Measurements from ENCODE around the gene SERPINA5. TPM values are rescaled to one million over a fixed set of nuclear protein-coding genes. Genes with fewer than 3 reads are reported as not detected.

The SERPINA5 gene, protein sequence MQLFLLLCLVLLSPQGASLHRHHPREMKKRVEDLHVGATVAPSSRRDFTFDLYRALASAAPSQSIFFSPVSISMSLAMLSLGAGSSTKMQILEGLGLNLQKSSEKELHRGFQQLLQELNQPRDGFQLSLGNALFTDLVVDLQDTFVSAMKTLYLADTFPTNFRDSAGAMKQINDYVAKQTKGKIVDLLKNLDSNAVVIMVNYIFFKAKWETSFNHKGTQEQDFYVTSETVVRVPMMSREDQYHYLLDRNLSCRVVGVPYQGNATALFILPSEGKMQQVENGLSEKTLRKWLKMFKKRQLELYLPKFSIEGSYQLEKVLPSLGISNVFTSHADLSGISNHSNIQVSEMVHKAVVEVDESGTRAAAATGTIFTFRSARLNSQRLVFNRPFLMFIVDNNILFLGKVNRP
- total RNA-seq: 0.17 and 0.33 TPM in 2 replicates

DNA sequence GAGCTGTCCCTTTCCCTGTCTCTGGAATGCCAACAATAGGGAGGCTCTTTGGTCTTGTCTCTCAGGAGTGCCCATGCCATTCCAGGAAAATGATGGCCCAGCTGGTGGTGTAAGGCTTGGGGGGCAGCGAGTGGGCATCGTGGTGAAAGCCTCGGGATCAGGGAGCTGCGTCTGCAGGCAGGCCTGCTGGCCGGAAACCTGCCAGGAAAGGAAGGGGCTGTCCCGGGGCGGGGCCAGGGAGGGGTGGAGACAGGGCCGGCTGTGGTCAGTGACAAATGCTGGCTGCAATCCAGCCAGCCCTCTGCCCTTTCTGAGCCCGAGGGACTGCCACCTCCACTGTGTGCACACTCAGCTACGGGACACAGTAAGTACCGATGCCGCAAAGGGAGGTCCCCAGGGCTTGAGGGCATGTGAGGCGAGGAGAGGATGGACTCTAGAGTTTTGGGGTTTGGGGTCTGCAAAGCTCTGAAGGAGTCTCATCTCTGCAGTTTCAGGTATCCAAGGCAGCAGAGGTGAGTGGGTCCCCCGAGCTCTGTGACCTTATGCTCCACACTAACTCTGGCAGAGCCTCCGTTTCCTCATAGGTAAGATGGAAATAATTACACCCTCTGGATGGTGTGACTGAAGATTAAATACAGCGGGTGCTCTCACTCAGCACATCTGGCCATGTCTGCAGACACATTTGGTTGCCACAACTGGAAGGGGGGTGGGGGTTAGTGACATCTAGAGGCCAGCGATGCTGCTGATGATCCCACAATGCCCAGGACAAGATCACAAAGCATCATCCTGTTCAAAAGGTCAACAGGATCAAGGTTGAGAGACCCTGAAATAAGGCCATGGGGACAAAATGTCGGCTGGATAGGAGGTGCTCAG is at the start of gene SERPINA5:
Gene SERPINA5, plus strand, starts transcription at position 300 of the 873 bp plus-strand sequence. CDS start 5,937 bp downstream, outside the sequence.
- DNase-seq: peak; percentile 61

DNA sequence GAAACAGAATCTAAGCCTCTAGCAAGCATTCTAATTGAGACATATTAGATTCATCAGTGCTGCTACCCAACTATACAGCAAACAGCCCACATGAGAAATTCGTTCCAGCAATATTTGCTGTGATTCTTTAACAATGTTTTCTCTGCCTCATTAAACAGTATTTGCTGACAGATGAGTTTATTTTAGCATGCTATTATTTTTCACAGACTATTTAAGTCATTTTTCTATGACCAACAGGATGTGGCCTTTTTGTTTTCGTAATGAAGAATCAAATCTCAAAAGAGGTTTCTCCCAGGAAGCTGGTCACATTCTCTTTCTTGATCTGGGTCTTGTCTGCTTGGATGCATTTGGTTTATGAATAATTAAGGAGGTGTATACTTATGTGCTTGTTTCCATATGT is 48.8 kb upstream of the SERPINA5 start:
- DNase-seq: no peak

DNA sequence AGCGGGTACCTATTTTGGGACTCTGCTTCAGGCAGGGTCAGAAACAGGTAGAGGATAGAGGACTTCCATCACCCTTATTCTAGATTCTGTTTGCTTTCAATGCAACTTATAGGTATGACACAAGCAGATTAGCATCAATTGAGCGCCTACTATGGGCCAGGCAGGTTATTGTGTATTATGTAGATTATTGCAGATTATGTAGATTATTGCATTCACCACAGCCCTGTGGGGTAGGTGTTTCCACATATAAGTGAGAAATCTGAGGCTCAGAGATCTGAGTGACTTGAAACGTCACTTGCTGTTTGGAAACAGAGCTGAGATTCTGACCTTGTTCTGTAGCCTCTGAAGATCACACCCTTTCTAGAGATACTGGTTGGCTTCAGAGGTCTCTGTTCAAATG is 45.7 kb upstream of the SERPINA5 start:
- no peak for DNase-seq

DNA sequence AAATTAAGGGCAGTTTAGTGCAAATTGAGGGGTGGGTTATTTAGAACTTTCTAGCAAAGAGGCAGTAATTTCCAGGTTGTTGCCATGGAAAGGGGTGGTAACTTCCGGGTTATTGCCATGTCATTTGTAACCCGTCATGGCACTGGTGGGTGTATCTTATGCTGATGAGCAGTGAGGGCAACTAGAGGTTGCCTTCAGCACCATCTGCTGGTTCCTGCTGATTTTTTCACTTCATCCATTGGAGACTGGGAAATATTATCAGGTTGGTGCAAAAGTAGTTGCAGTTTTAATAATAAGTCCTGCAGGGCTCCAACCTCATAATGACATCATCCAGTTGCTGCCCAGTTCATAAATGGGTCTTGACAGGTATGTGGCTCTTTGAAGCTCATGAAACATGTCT is 44.4 kb upstream of the SERPINA5 start:
- DNase-seq: peak; percentile 15

DNA sequence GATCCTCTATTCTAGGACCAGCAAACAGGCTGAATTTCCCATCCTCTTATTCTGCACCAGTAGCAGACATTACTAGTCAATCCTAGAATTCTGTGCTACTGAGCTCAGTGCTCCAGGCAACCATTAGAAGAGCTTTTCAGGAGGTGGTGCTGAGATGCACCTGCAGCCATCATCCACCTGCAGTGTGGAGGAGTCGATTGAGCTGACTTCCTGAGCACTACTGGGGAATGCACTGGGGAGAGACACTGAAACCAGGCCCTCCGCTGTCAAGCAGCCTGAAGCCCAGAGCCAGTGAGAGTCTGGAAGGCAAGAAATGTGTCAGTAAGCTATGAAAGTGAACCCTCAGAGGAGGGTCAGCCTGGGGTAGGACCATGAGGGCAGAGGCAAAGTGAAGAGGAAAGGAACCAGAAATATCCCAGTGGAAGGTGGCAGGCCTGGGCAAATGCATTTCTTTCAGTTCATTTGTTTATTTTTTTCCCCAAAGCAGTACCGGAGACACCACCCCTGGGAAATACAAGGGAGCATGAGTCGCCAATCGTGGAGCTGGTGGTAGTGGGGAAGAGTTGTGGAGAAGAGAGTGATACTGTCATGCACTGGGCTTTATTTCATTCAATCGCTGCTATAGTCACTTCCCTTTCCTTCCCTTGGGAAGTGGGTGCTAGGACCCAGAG is 43.0 kb upstream of the SERPINA5 start:
- DNase-seq: no peak

DNA sequence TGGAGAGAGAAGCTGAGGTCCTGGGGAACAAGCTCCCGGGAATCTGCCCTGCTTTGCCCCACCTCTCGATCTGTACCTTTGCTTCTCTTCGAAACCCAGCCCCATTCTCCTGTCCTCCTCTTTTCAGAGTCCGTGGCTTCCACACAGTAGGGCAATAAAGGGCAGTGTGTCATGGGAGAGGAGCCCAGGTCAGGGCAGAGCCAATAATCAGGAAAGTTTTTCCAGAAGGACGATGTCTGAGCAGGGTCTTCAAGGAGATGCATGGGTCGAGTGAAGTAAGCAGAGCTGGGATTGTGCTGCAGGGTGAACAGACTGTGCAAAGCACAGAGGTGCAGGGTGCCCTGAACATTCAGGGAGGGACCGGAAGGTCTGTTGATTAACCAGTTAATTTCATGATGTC is 42.0 kb upstream of the SERPINA5 start:
- DNase-seq: no peak

DNA sequence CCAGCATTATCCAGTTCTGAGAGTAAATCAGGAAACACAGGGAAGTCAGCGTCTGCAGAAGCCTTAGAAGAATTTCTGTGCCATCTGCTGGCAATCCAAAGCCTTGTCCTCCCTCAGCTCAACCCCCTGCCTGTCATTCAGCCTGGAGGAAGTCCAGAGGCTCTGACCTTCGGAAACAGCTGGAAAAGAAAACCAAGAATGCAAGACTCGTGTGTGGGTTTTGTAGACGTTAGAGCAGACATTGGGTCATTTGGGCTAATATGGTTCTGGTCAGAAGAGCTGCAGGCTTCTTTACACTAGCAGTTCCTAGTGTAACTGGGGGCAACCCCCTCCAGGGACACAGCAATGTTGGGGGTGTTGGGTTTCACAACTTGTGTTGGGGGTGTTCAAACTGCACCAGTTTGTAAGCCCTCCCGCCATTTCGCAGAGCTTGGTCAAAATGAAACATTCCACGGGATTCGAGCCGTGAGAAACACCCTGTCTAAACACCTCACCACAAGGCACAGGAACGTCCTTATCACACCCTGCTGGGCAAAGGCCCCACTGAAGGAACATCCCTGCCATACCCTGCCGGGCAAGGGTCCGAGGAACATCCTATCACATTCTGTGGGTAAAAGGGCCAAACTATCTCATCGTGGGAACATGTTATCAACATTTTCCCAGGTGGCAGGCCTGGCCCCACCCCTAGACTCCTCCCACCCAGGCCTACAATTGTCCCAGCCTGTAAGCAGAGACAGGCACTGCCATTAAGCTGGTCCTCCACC is 41.0 kb upstream of the SERPINA5 start:
- DNase-seq: peak; percentile 75

DNA sequence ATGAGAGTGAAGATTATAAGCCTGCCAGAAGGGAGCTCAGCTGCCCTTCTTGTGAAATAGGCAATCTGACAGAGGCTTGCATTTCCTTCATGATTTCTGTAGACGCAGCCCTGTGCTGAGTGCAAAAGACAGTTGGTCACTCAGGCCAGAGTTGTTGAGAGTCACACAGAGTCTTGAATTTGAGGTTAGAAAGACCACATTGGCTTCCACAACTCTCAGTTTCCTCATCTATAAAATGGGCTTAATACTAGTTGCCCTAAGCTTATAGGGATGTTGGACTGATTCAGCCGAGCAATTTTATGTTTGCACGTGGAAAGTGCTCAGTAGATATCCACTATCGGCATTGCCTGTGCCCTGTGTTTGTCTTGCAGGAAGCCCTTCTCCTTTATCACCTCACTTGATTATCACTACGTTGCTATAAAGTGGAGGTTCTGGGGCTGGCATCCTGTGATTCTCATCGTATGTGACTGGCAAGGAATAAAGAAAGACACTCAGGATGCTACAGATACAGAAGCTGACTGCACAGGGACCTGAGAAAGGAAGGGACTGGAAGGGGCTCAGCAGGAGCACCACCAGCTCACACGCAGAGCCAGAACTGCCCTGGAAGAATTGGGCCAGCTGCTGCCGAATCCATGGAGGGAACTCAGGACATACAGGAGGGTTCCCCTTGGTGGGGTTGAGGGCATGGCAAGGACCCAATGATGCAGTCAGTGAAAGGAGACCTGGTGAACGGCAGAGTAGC is 39.8 kb upstream of the SERPINA5 start:
- DNase-seq: no peak

DNA sequence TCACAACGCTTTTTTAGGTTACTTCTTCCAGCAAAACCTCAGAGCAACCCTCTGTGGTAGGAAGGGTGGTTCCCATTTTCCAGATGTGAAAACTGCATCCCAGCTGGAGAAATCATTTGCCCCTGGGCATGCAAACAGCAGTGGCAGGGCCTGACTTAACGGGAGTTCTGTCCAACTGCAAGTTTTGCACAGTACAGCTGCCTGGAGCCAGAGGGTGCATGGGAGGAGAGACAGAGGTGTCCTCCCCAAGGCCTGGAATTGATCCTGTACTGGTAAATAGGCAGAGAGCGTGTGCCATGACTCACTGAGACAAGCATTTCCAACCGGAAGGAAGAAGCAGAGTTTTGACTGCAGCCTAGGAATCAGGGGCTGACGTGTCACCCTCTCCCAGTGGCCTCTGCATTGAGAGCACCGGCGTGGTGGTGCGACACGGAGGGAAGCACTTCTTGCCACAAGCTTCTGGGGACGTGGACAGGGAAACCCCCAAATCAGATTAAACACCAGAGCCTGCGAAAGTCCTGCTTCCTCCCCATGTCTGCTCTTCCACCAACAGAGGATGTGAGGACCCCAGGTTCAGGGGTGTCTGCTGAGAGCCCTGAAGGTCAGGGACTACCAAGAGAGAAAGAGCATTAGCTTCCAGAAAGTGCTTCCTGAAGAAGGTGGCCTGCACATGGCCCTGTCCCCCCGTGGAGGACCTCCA is 39.0 kb upstream of the SERPINA5 start:
- DNase-seq: peak; percentile 70

DNA sequence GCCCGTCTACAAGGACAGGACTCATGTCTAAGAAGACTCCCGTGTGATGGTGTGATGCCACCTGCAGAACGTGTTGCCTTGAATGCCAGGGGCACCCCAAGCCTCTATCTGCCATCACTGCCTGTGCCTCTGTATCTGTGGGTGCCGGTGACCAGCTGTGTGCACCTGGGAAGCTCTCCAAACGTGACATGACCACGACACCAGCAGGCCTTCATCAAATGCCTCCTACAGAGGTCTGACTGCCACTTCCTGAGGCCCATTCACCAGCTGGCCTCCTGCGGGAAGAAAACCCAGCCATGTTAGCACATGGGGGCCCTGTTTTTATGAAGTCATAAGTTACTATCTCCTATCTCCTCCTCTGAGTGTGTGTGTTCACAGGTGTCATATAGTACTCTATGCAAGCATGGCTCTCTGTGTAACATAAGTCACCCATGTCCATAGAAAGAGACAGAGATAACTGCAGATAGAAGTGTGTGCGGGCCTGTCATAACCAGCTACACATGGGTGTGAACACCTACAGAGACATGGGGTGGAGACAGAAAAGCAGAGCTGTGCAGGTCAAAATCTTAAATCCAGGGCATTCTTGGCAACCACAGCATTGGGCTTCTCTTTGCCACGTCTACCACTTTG is 38.3 kb upstream of the SERPINA5 start:
- no peak for DNase-seq

DNA sequence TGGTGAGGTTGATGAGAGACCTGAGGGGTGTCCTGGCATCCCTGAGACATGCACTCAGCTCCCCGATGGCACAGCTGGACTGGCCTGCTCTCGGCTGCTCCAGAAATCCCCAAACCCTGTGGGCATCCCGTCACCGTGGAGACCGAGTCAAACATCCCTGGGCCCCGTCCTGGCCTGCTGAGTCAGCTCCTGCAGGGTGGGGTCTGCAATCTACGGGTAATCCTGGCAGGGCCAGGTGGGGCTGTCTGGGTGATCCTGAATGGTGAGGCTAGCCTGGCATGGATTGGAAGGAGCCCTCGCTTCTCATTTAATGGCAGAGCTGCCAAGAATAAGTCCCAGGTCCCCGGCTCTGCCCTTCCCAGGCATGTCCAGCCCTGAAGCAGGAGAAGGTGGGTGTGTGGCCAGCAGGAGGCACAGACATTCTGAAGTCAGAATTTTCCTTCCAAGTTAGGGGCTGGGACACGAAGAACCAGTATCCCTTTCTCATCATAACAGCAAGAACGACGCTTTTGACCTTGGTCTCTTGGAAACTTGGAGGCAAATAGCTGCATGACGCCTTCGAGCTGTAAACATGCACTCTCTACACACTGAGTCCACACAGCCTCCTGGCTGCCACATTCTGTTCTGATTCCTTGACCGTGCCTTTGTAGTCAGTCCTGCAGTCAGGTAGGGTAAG is 37.6 kb upstream of the SERPINA5 start:
- DNase-seq: no peak

DNA sequence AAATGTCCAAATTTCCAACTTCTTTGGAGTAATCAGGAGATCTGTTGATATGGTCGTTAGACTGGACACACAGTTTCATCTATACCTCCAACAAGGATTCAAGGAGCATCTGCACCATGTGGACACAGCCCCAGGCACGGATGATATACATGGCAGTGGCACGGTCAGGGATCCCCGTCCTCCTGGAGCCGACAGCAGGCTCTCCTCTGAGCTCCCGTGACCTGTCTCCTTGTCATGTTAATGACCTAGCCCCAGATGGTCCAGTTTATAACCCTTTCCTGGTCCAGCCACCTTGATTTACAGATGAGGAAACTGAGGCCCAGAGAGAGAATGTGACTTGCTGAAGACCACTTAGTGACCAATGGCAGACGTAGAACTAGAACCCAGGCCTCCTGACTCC is 36.5 kb upstream of the SERPINA5 start:
- no peak for DNase-seq

DNA sequence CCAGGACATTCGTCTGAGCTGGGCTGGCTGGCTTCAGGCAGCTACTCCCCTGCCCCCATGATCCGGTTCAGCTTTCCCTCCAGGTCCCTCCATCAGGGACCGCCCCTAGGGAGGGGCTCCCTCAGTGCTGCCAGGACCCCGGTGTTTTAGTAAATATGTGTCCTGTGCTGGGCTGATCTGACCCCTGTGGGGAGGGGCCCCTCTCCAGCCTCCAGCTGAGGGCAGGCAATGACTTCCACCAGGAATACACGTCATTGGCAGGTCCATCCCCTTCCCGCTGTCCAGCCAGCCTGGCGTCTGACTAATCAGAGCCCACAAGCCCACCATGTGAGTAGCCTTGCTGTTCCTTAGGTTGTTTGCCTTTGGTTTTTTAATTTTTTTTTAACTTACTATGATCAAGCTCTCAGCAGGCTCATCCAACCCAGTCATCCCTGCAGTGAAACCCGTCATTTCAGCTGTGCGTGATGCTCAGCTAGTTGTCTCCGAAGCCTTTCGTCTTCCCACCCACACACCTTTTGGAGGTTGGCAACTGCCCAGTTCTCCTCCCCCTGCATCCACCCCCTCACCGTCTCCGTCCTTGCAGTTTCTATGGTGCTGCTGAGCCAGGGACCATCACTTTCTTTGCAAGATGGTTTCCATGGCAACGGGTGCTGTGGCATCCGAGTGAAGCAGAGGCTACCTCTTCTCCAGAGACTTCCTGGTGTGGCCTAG is 35.9 kb upstream of the SERPINA5 start:
- no peak for DNase-seq

DNA sequence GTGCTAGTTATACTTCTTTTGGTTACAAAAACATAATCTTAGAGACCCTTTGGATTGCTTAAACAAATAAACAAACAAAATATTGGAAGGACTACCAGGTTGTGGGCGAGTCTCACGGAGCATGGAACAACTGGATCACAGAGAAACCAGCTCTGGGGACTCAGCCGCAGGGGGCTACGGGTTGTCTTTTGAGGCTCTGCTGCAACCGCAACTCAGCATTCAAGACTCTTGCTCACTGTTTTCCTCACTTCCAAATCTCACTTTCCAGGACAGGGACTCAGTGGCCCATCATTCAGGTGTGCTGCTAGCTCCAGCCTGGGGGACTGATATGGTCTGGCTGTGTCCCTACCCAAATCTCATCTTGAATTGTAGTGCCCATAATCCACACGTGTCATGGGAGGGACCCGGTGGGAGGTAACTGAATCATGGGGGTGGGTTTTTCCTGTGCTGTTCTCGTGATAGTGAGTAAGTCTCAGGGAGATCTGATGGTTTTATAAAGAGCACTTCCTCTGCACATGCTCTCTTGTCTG is 34.0 kb upstream of the SERPINA5 start:
- DNase-seq: no peak

DNA sequence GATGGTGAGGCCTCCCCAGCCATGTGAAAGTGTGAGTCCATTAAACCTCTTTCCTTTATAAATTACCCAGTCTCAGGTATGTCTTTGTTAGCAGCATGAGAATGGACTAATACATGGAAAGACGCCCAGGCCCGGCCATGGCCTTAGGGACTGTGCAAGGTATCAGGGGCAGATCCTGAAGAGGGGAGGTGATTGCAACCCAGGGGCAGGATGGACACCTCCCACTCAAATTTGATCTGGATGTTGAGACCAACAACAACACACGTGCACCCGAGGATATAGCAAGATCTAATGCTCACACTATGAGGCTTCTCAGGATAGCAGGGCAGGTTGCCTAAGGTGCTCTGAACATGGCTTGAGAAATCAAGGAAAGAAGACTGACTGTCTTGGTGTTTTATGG is 33.5 kb upstream of the SERPINA5 start:
- no peak for DNase-seq

DNA sequence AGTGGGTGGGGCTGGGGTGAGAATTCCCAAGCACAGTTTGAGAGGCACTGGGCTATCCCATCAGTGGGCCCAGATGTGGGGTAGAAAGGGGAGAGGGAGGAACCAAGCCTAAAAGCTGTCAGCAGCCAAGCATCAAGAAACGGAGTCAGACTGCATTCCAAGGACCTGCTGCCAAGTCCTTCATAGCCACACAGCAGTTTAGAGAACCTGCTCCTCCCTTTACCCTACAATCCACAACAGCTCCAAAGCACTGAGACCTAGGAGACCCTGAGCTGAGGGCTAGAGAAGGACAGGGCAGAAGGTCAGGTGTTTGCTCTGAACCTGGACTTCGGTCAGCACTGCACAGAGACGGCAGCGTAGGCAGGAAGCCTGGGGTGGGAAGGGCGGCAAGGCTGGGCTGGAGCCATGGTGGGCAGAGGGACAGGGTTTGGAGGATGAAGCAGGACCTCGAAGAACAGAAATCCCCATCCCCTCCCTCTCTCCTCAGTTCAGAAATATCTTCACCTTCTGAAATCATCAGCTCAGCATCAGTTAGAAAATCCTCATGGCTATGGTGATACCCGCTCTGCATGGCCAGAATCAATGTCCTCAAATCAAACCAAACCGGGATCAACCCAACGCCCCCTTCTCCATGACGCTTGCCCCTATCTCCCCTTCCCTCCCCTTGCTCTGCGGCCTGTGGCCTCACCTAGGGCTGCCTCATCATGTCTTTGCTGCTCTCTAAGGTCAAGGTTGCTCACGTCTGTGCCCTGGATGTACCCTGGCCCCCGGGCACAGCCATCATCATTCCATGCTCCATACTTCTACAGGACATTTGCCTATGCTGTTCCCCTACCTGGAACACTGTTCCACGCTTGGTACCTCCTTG is 32.9 kb upstream of the SERPINA5 start:
- DNase-seq: no peak

DNA sequence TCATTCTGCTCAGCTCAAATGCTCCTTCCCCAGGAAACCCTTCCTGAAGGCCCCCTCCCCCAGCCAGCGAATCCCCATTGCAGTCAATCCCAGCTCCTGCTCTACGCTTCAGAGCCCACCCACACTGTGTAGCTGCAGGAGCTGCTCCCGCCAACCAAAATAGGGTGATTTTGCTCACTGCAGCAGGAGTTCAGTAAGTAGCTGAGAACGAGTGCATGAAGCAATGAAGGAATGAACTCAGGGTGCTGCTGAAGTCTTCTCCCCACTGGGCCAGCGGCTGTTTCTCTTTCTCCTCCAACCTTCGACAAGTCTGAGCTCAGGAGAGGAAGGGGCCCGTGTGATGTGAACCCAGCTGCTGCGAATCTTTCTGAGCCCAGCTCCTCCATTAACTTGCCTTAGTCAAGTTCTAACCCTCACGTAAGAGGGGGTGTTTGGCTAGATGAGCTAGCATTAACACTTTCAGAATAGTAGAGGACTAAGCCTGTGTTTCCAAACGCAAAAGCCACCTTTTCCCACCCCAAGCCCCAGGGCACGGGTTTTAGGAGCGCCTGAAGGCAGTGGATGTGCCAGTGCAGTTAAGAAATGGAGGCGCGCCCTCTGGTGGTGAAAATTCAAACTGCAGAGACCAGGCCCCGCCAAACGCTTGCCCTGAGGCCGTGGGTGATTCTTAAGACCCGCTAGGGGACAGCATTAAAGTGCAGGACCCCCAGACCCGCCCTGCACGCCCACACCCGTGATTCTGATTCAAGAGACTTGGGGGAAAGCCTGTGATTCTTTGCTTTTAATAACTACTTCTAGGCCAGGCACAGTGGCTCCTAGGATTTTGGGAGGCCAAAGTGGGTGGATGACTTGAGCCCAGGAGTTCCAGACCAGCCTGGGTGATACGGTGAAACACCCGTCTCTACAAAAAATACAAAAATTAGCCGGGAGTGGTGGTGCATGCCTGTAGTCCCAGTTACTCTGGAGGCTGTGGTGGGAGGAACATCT is 31.9 kb upstream of the SERPINA5 start:
- DNase-seq: peak; percentile 78
